ENCODE results near the gene BNIPL. TPM values are rescaled to one million over a fixed set of nuclear protein-coding genes. Genes with fewer than 3 reads are reported as not detected.
A peak's percentile ranks its signal among the peaks of the same experiment; 100 is the strongest.

The BNIPL gene, protein sequence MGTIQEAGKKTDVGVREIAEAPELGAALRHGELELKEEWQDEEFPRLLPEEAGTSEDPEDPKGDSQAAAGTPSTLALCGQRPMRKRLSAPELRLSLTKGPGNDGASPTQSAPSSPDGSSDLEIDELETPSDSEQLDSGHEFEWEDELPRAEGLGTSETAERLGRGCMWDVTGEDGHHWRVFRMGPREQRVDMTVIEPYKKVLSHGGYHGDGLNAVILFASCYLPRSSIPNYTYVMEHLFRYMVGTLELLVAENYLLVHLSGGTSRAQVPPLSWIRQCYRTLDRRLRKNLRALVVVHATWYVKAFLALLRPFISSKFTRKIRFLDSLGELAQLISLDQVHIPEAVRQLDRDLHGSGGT
- 0.32 TPM for total RNA-seq
- long read RNA-seq: 0 reads

DNA sequence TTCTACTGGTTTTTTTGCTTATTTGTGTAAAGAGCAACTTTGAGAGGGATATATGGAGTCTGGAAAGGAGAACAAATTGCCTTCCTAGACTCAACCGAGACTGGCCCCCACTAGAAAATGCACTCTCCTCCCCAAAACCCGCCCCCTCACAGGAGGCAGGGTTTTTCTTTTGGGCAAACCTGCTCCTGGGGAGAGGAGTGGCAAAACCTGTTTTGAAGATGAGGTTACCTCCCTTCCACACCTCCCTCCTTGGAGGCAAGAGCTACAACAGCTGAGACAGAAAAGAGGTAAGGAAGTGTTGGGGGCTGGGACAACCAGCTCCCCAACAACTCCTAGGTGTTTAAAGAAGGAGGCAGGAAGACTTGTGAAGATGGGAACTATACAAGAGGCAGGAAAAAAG lies at the start of gene BNIPL:
Gene BNIPL, plus strand, starts transcription at position 231 of the 400 bp plus-strand sequence. Its CDS starts 140 bp downstream, at position 371.
- no peak for DNase-seq (ENCODE audit: low spot score)
- intact Hi-C loops (cut with DNase I): no loop called here

DNA sequence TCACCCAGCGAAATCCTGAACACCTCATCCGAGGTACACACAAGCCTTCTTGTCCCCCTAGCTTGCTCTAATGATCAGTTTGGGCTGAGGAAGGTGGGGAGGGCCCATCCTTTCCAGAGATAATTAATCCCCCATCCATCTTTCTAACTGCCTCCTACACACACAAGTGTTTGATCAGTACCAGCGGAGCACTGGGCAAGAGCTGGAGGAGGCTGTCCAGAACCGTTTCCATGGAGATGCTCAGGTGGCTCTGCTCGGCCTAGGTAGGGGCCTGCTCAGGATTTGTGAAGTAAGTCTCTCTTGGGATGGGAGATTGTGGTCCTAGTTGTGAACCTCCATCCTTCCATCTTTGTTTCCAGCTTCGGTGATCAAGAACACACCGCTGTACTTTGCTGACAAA lies 48.5 kb upstream of the BNIPL start:
- no peak for DNase-seq (ENCODE audit: low spot score)
- intact Hi-C loops (cut with DNase I): no loop called here

DNA sequence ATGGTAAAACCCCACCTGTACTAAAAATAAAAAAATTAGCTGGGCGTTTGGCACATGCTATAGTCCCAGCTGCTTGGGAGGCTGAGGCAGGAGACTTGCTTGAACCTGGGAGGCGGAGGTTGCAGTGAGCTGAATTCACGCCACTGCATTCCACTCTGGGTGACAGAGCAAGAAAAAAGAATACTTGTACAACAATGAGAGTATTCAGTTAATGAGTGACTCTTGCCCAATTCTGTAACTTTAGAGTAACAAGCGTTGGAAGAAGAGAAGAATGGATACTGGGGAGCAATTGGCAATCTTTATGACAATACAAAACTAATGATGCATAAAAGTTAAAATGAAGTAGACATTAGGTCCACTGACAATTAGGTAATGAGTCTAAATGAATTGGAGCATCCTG lies 43.8 kb upstream of the BNIPL start:
- DNase-seq (ENCODE audit: low spot score): no peak
- intact Hi-C loops (cut with DNase I): loop anchor here (10.0 kb wide), 1 partner anchor 528 kb away; no protein-coding TSS in a partner anchor

DNA sequence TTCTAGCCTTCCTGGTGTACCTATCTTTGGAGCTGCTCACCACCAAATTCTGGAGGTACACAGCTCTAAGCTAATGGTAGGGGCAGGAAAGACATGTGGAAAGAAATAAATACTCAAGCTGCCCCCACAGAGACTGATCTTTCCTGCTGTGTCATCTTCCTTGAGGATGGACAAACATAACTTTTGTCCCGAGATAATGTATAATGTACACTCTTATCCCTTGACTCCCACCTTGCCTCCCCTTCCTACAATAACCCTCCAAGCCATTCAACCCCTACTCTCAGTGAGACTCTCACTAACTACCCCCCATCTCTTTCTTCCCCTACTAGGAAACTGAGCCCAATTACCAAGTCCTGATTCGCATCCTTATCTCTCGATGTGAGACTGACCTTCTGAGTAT lies 42.1 kb upstream of the BNIPL start:
- intact Hi-C loops (cut with DNase I): loop anchor here (10.0 kb wide), 1 partner anchor 529 kb away; no protein-coding TSS in a partner anchor
- DNase-seq (ENCODE audit: low spot score): no peak

DNA sequence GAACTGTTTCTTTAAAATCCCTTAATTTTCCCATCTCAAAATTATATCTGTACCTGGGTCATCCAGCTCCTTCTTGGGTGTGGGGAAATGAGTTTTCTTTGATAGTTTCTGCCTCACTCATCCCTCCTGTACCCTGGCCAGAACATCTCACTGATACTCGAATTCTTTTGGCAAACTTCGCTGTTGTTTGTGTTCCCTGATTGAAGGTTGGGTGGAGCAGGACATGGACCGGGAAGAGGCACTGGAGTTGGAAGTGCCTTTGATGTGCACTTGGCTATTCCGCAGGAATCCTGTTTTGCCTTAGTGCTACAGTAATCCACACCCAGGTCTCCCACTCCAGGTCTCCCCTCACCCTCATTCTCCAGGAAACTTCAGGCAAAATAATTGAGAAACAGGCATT lies 40.9 kb upstream of the BNIPL start:
- intact Hi-C loops (cut with DNase I): loop anchor here (10.0 kb wide), 1 partner anchor 531 kb away; no protein-coding TSS in a partner anchor
- DNase-seq (ENCODE audit: low spot score): no peak

DNA sequence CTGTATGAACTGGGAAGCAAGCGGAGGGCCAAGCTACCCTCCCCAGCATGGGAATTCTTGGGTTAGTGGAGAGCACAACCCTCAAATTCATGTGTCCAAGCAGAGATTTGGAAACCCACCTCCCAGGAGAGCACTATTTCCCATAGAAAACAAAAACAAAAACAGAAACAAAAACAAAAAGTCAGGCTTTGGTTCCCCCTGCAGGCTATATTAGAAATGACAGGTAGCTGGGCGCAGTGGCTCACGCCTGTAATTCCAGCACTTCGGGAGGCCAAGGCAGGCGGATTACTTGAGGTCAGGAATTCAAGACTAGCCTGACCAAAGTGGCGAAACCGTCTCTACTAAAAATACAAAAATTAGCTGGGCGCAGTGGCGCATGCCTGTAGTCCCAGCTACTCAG lies 40.5 kb upstream of the BNIPL start:
- intact Hi-C loops (cut with DNase I): loop anchor here (10.0 kb wide), 1 partner anchor 531 kb away; no protein-coding TSS in a partner anchor
- no peak for DNase-seq (ENCODE audit: low spot score)

DNA sequence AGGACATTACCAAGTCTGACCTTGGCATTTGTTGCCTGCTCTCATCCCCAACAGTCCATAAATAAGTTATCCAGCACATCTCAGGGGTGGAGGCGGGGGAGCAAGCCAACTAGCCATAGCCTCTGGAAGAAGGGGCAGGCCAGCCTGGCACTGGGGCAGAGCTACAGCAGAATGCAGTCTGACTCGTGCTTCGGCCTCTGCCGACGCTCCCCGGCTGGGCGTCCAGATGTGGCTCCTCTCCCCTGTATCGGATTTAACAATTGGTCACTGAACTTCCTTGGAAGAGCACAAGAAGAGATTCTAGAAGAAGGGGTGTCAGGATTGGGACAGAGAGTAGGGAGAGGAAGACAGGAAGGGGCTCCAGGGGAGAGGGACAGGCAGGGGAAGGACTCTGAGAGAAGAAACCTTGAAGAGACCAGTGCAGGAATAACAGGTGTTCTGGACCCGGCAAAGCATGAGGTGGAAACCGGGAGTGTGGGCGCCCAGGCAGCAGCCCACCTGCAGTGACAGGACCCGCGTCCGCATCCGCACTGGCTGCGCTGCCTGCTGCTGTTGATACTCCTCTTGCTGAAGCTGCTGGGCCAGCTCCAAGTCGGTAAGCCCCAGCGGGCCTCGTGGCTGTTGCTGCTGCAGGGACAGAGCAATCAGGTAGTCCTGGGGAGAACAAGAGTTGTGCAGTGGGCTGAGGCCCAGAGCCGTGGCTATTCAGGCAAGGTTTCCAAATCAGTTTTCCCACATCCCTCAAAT lies 39.1 kb upstream of the BNIPL start:
- DNase-seq (ENCODE audit: low spot score): no peak
- intact Hi-C loops (cut with DNase I): loop anchor here (10.0 kb wide), 1 partner anchor 532 kb away; no protein-coding TSS in a partner anchor

DNA sequence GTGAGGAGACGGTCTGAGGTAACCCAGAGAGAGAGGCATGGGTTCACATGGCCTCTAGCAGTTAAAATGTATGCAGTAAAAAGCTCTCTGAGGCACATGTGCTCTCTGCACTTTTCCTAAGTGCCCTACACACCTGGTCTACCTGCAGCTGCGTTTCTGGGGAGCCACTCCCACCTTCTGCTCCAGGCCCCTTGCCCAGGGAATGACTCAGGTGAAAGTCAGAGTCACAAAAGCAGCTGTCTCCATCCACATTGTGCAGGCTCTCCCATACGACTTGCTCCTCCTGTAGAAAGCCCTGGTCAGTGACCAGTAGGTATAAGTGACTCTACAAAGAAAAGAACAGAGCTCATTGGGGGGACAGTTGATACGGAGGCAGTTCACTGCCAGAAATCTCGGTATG lies 38.4 kb upstream of the BNIPL start:
- intact Hi-C loops (cut with DNase I): loop anchor here (10.0 kb wide), 1 partner anchor 533 kb away; no protein-coding TSS in a partner anchor
- no peak for DNase-seq (ENCODE audit: low spot score)

DNA sequence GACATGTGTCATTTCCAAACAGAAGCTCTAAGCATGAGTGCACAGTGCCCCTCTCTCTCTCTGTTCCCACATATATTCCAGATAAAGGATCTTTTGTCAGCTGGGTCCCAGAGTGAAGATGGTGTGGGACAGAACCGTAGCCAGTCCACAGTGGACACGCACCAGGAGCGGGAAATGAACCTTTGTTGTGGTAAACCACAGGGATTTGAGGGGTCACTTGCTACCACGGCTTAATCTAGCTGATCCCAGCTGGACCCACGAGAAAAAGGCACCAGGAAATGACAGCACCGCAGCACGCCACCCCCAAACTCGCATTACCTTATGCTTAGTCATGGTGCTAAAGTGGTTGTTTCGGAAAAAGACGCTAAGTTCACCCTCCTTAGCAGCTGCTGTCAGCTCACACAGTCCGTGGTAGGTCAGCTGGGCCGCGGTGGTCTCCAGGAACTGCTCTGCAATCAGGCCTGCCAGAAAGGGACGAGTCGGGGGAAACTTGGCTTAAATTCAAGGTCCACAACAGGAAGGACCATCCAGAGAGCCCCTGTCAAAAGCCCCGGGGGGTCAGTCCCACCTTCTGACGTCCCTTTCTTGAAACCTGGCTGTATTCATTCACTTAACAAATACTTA lies 37.2 kb upstream of the BNIPL start:
- intact Hi-C loops (cut with DNase I): loop anchor here (10.0 kb wide), 1 partner anchor 534 kb away; no protein-coding TSS in a partner anchor
- no peak for DNase-seq (ENCODE audit: low spot score)

DNA sequence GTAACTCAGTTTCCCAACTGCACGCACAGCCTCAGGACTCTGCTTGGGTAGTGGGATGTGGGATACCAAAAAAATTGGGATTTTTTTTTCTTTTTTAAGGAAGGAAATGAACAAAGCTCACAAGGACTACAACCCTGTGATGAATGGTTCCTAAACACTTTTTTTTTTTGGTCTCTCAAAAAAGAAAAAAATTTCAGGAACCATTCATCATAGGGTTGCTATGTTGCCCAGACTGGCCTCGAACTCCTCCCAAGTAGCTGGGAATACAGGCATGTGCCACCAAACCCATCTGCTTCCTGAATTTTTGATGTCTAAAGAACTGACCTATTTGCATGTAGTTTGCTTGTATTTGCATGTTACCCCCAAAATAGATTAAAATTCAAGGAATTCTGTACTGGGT lies 36.5 kb upstream of the BNIPL start:
- intact Hi-C loops (cut with DNase I): loop anchor here (10.0 kb wide), 1 partner anchor 535 kb away; no protein-coding TSS in a partner anchor

DNA sequence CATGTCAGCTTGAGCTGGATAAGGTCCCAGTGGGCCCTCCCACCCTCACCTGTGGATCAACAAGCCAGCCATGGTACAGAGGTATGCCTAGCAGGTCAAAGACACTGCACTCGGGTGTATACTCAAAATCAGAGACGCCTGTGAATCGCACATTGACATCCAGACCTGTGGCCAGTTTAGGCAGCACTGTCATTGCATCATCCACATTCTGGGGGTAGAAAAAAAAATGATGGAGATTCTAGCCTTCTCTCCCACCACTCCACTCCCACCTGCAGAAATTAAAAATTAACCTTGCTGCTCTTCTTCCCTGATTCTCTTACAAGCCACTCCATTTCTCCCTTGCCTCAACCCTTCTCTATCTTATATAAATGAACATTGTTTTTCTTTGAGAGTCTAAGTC lies 36.0 kb upstream of the BNIPL start:
- DNase-seq (ENCODE audit: low spot score): no peak
- intact Hi-C loops (cut with DNase I): no loop called here

More for the DNA sequence above, 36.5 kb upstream of the BNIPL start:
- DNase-seq (ENCODE audit: low spot score): no peak

DNA sequence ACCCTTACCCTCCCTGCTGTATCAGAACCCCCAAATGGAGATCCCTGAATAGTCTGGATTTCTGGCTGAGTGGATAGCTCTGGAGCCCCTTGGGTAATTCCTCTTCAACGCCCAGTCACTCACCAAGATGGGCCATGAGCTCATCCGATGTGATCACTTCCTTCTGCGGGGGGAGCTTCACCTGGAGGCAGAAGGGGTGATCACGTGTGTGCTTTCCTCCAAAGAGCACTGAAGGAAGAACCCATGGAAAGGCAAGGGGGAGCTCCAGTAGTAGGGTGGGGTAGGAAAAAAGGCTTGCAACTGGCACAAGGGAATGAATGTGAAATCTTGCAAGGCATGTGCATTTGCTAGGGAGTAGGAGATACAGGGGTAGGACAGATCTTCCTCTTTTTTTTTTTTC lies 34.8 kb upstream of the BNIPL start:
- intact Hi-C loops (cut with DNase I): no loop called here
- DNase-seq (ENCODE audit: low spot score): no peak

DNA sequence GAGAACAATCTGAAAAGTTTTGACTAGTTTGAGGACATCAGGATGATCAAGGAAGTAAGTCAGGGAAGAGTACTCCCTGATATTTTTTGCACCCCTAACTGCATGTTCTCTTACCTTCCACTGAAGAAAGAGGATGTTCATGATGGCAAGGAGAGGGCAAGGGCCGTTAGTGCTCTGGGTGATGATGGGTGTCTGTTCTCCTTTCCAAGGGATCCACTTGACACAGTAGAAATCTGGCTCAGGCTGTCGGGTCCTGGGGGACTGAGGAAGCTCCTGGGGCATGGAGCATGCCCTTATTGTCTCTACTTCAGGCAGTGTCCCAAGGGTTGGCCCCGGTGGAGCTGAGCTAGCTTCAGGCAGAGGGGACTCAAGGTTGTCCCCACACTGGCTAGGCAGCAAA lies 34.3 kb upstream of the BNIPL start:
- intact Hi-C loops (cut with DNase I): no loop called here
- no peak for DNase-seq (ENCODE audit: low spot score)

DNA sequence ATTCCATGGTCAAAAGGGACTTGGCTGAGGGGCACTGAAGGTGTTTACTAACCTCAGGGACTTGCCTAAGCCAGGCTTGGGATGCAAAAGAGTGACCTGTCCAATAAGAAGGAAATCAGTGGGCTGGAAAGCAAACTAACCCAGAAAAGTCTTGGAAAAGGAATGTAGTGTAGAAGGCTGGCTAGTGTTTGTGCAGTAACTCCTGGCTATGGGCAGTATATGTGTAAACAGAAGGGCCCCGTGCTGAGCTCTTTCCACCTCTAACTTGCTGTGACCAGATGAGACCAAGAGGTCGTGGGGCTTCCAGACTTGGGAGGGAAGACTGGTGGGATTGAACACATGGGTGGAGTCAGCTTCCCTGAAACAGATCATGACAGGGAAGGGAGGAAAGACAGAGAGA lies 33.8 kb upstream of the BNIPL start:
- DNase-seq (ENCODE audit: low spot score): no peak
- intact Hi-C loops (cut with DNase I): no loop called here

DNA sequence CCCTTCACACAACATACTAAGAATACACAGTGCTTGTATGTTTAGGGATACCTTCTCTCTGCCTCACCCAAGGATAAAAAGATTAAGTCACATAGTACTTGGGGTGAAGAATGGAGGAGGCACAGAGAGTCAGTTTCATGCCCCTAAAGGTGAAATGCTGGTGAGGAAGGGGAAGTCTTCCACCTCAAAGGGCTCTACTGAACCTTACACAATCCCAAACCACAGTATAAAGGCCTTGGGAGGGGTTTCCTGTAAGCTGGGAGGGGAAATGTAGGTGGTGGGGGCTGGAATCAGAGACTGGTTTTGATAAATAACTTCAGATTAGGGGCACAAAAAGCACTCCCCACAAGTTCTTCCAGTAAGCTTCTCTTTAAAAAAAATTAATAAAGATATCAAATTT lies 33.2 kb upstream of the BNIPL start:
- intact Hi-C loops (cut with DNase I): no loop called here
- DNase-seq (ENCODE audit: low spot score): no peak

DNA sequence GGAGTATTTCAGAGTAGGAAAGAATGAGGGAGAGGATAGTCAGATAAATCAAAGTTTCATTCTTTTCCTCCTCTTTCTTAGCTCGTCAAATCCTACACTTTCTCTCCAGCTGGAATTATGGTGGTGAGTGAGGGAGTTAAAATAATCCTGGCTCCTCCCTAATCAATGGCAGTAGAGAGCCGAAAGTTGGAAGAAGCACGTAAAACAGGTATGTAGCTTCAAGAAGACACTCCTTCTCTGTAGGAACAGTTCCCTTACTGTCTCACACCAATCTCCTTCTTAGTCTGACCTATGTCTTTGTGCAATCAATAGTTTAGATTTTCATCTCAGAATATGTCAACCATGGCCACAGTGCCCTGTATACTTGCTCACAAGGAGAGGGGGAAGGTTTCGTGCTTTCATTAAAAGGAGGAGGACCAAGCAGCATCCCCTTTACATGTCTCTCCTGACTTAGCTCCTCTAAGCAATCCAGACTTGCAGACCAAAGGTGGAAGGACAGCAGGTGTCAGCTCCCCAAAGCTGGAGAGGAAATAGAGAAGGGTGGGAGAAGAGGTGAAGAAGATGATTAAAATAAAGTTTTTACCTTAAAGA lies 30.6 kb upstream of the BNIPL start:
- intact Hi-C loops (cut with DNase I): loop anchor here (2.0 kb wide), 2 partner anchors 27 to 53 kb away; partner anchors contain the start of gene CDC42SE1

DNA sequence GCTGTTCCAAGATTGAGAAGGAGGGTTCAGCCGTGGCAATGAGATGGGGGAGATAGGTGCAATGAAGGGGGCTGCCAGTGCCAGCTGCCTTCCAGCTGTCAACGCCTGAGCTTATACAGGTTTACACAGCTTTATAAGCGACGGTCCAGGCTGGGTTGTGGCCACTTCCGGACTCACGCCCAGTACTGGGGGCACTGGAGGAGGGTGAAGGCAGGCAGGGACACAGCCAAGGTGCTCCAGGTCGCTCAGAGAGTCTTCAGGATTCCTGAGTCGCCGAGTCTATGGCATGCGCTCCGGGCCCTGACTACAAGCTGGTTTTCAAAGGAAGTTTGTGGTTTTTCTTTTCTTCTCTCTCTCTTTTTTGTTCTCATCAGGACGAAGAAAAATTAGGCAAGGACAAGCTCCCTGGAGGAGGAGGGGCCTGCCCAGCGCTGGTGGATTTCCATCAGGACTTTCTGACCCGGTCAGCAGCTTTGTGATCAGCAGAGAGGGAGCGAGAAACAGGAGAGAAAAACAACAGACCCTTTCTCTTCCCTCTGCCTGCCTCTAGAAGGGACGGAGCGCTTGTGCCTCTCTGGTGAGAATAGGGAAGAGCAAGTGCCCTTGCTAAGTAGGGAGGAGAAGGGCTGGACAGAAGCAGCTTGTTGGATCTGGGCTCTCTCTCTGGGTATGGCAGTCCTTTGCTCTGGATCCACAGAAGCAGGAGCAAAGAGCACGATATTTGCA lies 29.9 kb upstream of the BNIPL start, which contains the start of gene MINDY1:
Gene MINDY1, minus strand, starts transcription at position 576 of the 726 bp plus-strand sequence. CDS start 4,285 bp downstream, outside the sequence.
- intact Hi-C loops (cut with DNase I): loop anchor here (2.0 kb wide), 2 partner anchors 28 to 52 kb away; partner anchors contain the start of gene CDC42SE1
- DNase-seq (ENCODE audit: low spot score): peak; percentile 89

More for the DNA sequence above, 30.6 kb upstream of the BNIPL start:
- DNase-seq (ENCODE audit: low spot score): no peak

DNA sequence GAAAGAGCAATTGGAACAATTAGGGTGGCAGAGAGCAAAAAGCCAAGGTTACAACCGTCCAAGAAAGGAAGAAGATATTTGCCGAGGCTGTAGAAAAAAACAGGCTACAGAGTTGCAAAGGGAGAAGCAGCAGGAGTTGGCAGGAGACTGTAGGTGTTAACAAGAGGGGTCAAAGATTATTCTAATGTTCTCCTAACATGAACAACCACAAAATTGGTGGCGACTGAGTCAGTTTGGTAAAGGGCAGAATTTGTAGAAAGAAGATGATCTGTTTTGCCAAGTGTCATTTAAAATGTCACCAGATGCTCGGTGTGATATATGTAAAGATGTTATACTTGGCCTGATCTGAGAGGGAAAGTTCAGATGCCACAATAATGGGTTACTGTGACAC lies 28.5 kb upstream of the BNIPL start:
- intact Hi-C loops (cut with DNase I): loop anchor here (2.0 kb wide), 2 partner anchors 29 to 51 kb away; partner anchors contain the start of gene CDC42SE1
- DNase-seq (ENCODE audit: low spot score): no peak
